HG03196 (cell line): Measurements from ENCODE around the gene CHL1.

Source experiments
- ATAC-seq: cut with Tn5 transposase; IDR thresholded peaks from one replicate; pipeline ENCODE4 v1.9.1; 2021; ENCODE audit not compliant: unreplicated experiment

CHL1 gene

DNA sequence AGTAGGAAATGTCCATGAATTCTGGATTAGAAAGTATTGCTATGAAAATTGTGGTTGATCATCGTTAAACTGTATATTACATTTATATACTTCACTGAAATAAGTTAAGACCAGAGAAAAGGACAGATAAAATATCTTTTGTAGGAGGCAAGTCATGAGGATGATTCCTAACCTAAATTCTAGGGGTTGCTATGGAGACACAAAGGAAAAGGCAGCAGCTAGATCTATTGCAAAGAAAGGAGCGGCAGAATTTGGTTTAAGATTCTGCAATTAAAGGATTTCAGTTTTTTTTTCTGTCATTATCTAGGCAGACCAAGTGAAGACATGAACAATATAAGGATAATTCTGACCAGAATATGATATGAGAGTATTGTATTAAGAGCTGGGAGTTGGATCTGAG lies 136.1 kb downstream of the CHL1 start:
- ATAC-seq: no peak

DNA sequence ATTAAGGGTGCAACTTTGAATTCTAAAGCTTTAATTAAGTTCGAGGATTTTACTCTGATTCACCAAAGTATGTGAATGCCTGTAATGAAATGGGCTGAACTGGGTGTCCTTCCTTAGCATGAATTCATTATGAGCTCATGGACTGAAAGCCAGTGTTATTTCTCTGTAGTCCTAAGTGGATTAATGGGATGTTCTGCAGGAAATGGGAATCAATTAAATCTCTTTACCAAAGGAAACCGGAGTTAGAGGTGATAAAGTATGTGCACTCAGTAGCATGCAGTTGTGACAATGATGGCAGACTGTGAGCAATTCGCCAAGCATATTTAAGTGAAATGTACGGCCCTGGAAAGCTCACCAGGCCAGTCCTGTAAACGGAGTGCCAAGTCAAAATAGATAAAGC lies 138.7 kb downstream of the CHL1 start:
- ATAC-seq: no peak

DNA sequence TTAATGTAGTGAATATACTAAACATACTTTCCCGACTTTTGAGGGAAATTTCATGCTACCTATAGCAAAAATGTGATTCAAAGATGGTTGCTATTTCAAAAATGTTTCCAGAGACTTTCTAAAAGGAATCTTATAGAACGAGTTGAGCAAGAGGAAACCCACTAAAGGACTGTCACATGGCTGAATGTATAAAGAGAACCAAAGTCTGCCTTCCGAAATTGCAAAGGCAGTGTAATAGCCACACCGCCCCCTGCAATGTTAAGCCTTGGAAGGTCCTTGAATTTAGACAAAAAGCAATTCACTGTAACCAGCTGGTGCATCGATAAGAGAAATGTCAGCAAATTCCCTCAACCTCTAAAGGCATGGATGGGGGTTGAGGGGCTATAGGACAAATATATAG lies 142.8 kb downstream of the CHL1 start:
- no peak for ATAC-seq

GRCh38 chr3:341998-342397 lies 145.4 kb downstream of the CHL1 start:
- no peak for ATAC-seq

GRCh38 chr3:346186-346585 lies 149.6 kb downstream of the CHL1 start:
- ATAC-seq: no peak

DNA sequence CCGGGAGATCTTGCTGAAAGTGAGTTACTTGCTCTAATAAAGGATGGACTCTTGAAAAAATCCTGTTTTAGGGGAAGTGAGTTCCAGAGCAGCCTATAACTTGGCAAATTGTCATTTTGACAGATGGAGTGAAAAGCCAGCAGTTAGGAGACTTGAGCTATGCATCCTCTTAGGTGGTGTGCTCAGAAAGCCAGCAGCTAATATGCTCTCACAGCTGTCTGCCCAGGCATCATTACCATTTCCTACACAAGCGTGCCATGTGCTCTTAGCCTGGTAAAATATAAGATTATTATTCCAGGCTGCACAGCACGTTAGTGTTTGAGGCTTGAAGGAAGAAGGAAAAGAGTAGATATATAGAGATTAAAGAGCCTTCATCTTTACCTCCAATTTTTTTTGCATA lies 151.0 kb downstream of the CHL1 start:
- no peak for ATAC-seq

DNA sequence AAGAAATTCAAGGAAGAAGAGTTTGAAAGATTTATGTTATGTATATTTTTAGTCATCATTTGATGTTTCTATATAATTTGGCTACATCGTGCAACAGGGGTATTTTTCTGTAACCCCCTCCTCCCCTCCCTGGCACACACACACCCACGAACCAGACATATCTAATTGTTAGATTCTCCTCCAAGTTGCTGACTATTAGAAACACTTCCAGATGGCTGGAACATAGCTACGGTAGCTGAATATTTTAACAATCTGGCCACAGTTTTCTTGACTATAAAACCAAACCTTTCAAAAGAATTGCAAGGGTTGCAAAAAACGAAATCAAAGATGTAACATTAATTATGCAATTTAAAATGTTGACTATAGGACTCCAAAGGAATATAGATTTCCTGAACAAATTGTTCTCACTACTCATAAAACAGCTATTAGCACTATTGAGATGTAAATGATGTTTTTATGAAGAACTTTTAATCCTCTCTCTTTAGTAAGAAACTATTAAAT lies 154.4 kb downstream of the CHL1 start:
- ATAC-seq: no peak

- no peak for ATAC-seq
Observed at GRCh38 chr3:352599-352998, 156.0 kb downstream of the CHL1 start.

DNA sequence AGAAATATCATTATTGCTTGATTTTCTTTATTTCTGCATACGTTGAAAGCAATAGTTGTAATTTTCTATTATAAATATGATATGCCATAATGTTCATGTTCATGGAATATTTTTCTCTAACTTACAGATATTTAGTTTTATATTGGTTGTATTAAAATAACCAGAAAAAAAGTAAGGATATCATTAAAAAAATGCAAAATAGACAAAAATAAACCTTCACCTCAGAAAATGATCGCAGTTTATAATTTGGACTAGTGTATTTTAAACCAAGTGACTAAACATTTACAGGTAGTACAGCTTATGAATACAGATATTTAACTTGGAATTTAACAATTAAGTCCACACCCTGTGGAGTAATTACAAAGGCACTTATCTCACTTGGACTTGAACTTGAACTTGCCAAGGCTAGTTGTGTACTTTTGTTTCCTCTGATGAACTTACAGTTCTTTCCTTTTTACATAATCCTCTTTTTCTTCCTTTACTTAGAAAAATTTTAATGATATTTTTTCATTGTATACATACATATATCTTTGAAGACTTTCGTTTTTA lies 156.7 kb downstream of the CHL1 start:
- ATAC-seq: no peak

DNA sequence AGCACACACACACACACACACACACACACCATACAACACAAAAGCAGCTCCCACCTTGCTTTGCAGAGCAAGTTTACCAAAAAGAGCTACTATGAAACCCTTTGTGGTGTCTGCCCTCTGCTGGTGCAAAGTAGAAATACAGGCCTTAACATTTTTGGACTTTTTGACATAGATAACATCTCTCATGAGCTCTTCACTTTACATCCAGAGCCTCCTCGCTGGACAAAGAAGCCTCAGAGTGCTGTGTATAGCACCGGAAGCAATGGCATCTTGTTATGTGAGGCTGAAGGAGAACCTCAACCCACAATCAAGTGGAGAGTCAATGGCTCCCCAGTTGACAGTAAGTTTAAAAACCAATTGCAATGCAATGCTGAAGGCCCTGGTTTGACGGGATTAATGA lies 157.9 kb downstream of the CHL1 start:
- ATAC-seq: peak; percentile 71

- ATAC-seq: no peak
Observed at GRCh38 chr3:355622-356021, 159.1 kb downstream of the CHL1 start.

GRCh38 chr3:356952-357351 lies 160.4 kb downstream of the CHL1 start:
- no peak for ATAC-seq

- peak; percentile 76 for ATAC-seq
Observed at GRCh38 chr3:359672-360071, 163.1 kb downstream of the CHL1 start.

- no peak for ATAC-seq
Observed at GRCh38 chr3:362681-363338, 166.2 kb downstream of the CHL1 start.

- no peak for ATAC-seq
Observed at GRCh38 chr3:364287-364686, 167.7 kb downstream of the CHL1 start.

DNA sequence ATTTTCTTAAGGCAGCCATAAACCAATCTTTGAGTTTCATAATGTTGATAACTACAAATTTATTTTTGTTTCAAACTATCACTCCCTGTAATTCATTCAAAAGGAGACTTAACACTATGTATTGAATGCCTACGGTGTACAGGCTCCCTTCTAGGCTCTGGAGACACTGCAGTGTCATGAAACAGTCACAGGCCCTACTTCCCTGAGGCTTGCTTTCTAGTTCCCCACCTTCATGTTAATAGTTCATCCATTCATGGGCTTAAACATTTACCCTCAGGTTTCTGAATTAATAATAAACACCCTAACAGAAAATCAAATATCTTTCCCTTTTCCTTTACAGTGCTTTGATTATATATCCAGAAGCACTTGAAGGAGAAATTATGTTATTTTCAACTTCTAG lies 168.7 kb downstream of the CHL1 start:
- ATAC-seq: peak; percentile 79

DNA sequence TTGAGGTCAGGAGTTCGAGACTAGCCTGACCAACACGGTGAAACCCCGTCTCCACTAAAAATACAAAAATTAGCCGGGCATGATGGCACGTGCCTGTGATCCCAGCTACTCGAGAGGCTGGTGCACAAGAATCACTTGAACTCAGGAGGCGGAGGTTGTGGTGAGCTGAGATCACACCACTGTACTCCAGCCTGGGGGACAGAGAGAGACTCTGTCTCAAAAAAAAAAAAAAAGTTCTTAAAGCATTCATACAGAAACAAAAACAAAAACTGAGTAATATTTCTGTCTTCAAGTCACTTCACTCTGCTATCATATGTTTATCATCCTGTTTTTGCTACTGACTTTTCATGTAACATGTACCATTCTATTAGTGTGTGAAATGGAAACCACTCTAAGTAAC lies 169.7 kb downstream of the CHL1 start:
- ATAC-seq: peak; percentile 58

- no peak for ATAC-seq
Observed at GRCh38 chr3:373193-373779, 176.7 kb downstream of the CHL1 start.

DNA sequence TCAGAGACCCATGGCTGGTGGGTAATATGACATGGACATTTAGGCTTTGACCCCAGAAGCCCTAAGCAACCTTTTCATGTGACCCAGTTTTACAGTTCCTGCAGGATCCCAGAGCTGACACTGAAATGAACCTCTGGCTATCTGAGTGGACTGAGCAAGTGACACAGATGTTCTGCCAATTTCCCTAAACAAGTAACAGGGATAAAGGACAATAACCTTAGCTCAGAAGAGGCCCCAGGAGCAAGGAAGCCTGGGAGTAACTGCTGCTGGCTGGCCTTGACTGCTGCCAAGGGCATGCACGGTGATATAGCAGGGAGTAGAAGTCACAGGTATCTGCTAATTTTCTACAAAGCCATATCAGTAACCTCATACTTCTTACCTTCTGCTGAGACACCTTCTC lies 177.9 kb downstream of the CHL1 start:
- ATAC-seq: no peak

GRCh38 chr3:377158-377561 lies 180.6 kb downstream of the CHL1 start:
- no peak for ATAC-seq

DNA sequence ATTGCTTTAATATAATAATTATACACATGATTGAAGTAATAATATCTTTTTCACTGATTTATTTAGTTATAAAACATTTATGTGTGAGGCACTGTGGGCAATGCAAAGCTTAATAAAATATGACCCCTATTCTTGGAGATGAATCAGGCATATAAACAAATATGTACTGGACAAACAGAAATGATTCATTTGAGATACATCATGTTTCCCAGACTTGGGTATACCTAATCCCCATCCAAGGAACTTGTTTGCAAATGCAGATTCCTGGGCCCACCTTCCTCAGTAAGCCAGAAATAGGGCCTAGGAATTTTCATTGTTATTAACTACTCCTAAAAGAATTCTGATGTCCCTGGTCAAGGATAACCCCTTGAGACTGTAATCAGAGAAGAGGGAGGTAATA lies 184.2 kb downstream of the CHL1 start:
- ATAC-seq: no peak

GRCh38 chr3:385151-385550 lies 188.6 kb downstream of the CHL1 start:
- no peak for ATAC-seq

GRCh38 chr3:394775-395174 lies 198.2 kb downstream of the CHL1 start:
- ATAC-seq: no peak
